HCT116 (cell line): Measurements from ENCODE around the gene SERTAD2. TPM values are rescaled to one million over a fixed set of nuclear protein-coding genes. Genes with fewer than 3 reads are reported as not detected.

Experiments used
- ATAC-seq: fragments of 200-7000 bp; cut with Tn5 transposase; 2 replicates; pipeline ENCODE4 v1.9.1; 2020; ENCODE audit warnings: mild to moderate bottlenecking, moderate library complexity
- BruUV-seq: library from RNA; stranded (reverse); fragments of 400-500 nt; replicated peaks from 2 replicates; lab custom pipeline; 2021; lab: Mats Ljungman, UMichigan
- CTCF ChIA-PET: fragments of 300-600 bp; sonication (Branson Sonifier 250); formaldehyde crosslinking; loops from one replicate; lab custom pipeline; 2021; ENCODE audit warnings: antibody characterized with exemption; lab: Charles Lee
- POLR2A ChIA-PET: fragments of 300-600, 350-600 bp; sonication (Branson Sonifier 250); formaldehyde crosslinking; loops from one replicate; lab custom pipeline; 2021; ENCODE audit warnings: antibody characterized with exemption; lab: Charles Lee
- RAD21 ChIA-PET, 2 experiments: fragments of 300-600 bp; sonication (Branson Sonifier 250); formaldehyde crosslinking; loops; one replicate each; lab custom pipeline; 2023; ENCODE audit warnings: low total read pairs in 2 of 2; ENCODE audit not compliant: uncharacterized antibody in 2 of 2, unreplicated experiment in 2 of 2, low non-redundant PET in 1 of 2; lab: Charles Lee
- DNase-seq: peaks from one replicate; pipeline ENCODE4 v3.0.0-alpha.2; 2010; ENCODE audit warnings: low read depth, low spot score
- H2AFZ ChIP-seq: fragments of 200-600 bp; shearing (Covaris generic), sonication (generic); 2 replicates; pipeline ENCODE4 v1.6.1; 2017; ENCODE audit warnings: low read depth, mixed run types, mixed read lengths, antibody characterized with exemption, low read length; ENCODE audit not compliant: poor library complexity, severe bottlenecking
- H3K27ac ChIP-seq: 2 replicates; pipeline ENCODE4 v1.5.1; 2012; ENCODE audit warnings: low read depth, low read length
- H3K27me3 ChIP-seq: fragments of 200-600 bp; sonication (generic); 2 replicates; pipeline ENCODE4 v1.6.1; 2016; ENCODE audit warnings: mixed run types, low read length, mixed read lengths; ENCODE audit not compliant: insufficient read depth
- H3K36me3 ChIP-seq, 2 experiments: fragments of 200-500 bp in 1 of 2; fragments of 200-600 bp in 1 of 2; sonication (Bioruptor generic) in 1 of 2; sonication (generic) in 1 of 2; 2 replicates each; pipeline versions ENCODE4 v1.5.1 to v1.6.1; 2014 to 2016; ENCODE audit warnings: low read length in 2 of 2, inconsistent platforms in 1 of 2, mixed read lengths in 1 of 2, mixed run types in 1 of 2; ENCODE audit not compliant: insufficient read depth in 2 of 2, control insufficient read depth in 1 of 2
- H3K4me1 ChIP-seq, 2 experiments: fragments of 200-600 bp in 1 of 2; sonication (generic) in 1 of 2; 2 replicates each; pipeline versions ENCODE4 v1.5.1 to v1.6.1; 2012 to 2017; ENCODE audit warnings: low read length in 2 of 2, inconsistent platforms in 1 of 2, mild to moderate bottlenecking in 1 of 2, mixed read lengths in 1 of 2, mixed run types in 1 of 2, moderate library complexity in 1 of 2; ENCODE audit not compliant: insufficient read depth in 2 of 2, control insufficient read depth in 1 of 2
- H3K4me2 ChIP-seq: fragments of 200-600 bp; sonication (generic); 2 replicates; pipeline ENCODE4 v1.6.1; 2017; ENCODE audit warnings: mixed run types, low read length, mixed read lengths
- H3K4me3 ChIP-seq, 2 experiments: fragments of 200-600 bp in 1 of 2; sonication (generic) in 1 of 2; replicated peaks in 1 of 2; 2 replicates each; pipeline ENCODE4 v1.5.1; 2011 to 2016; ENCODE audit warnings: low read length in 2 of 2, control low read depth in 1 of 2, low read depth in 1 of 2, mild to moderate bottlenecking in 1 of 2, mixed read lengths in 1 of 2, mixed run types in 1 of 2
- H3K79me2 ChIP-seq: fragments of 200-600 bp; sonication (generic); 2 replicates; pipeline ENCODE4 v1.6.1; 2017; ENCODE audit warnings: mild to moderate bottlenecking, mixed run types, low read length, moderate library complexity, mixed read lengths; ENCODE audit not compliant: insufficient read depth
- H3K9ac ChIP-seq: fragments of 200-600 bp; sonication (generic); 2 replicates; pipeline ENCODE4 v1.6.1; 2016; ENCODE audit warnings: low read length, mixed read lengths
- H3K9me2 ChIP-seq: fragments of 200-600 bp; sonication (generic), shearing (Covaris generic); 2 replicates; pipeline ENCODE4 v1.6.1; 2017; ENCODE audit warnings: mixed run types, mild to moderate bottlenecking, moderate library complexity; ENCODE audit not compliant: insufficient read depth
- H3K9me3 ChIP-seq, 2 experiments: fragments of 200-500 bp in 1 of 2; fragments of 200-600 bp in 1 of 2; sonication (Bioruptor generic) in 1 of 2; sonication (generic) in 1 of 2; 2 replicates each; pipeline ENCODE4 v1.6.1; 2014 to 2017; ENCODE audit warnings: low read length in 2 of 2, mixed read lengths in 2 of 2, inconsistent platforms in 1 of 2, low read depth in 1 of 2, mild to moderate bottlenecking in 1 of 2, mixed run types in 1 of 2, moderate library complexity in 1 of 2; ENCODE audit not compliant: control insufficient read depth in 1 of 2, insufficient read depth in 1 of 2
- H4K20me1 ChIP-seq: fragments of 200-600 bp; sonication (generic), shearing (Covaris generic); 2 replicates; pipeline ENCODE4 v1.6.1; 2017; ENCODE audit warnings: mixed run types, mild to moderate bottlenecking, moderate library complexity; ENCODE audit not compliant: insufficient read depth
- CBX3 ChIP-seq: IDR thresholded peaks from 2 replicates; pipeline ENCODE4 v1.6.1; 2012; ENCODE audit warnings: low read depth
- CEBPB ChIP-seq: IDR thresholded peaks from 2 replicates; pipeline ENCODE4 v1.6.1; 2012; ENCODE audit warnings: low read depth
- EGR1 ChIP-seq: IDR thresholded peaks from 2 replicates; pipeline ENCODE4 v1.6.1; 2012; ENCODE audit warnings: low read depth
- ELF1 ChIP-seq: IDR thresholded peaks from 2 replicates; pipeline ENCODE4 v1.6.1; 2012; ENCODE audit warnings: low read depth, borderline replicate concordance
- EZH2phosphoT487 ChIP-seq: fragments of 200-600 bp; IDR thresholded peaks from 2 replicates; pipeline ENCODE4 v1.6.1; 2018; ENCODE audit warnings: antibody characterized with exemption, borderline replicate concordance
- FOSL1 ChIP-seq: IDR thresholded peaks from 2 replicates; pipeline ENCODE4 v1.6.1; 2012; ENCODE audit warnings: low read depth
- JUND ChIP-seq: IDR thresholded peaks from 2 replicates; pipeline ENCODE4 v1.6.1; 2012
- POLR2A ChIP-seq: IDR thresholded peaks from 2 replicates; pipeline ENCODE4 v1.7.0; 2011; ENCODE audit warnings: borderline replicate concordance; ENCODE audit not compliant: insufficient read depth, insufficient read length; ENCODE audit errors: extremely low read depth
- RAD21 ChIP-seq: IDR thresholded peaks from 2 replicates; pipeline ENCODE4 v1.6.1; 2012; ENCODE audit warnings: low read depth, mild to moderate bottlenecking
- SIN3A ChIP-seq: IDR thresholded peaks from 2 replicates; pipeline ENCODE4 v1.6.1; 2012; ENCODE audit warnings: low read depth
- SP1 ChIP-seq: IDR thresholded peaks from 2 replicates; pipeline ENCODE4 v1.6.1; 2012; ENCODE audit warnings: low read depth
- ZFX ChIP-seq: fragments of 450-650 bp; IDR thresholded peaks from 2 replicates; pipeline ENCODE4 v1.6.1; 2017
- ZNF274 ChIP-seq: fragments of 200-500 bp; sonication (Bioruptor generic); IDR thresholded peaks from 2 replicates; pipeline ENCODE4 v1.6.1; 2014; ENCODE audit warnings: mild to moderate bottlenecking, low read depth, low read length, inconsistent platforms
- intact Hi-C: fragments of 100-400 bp; cut with micrococcal nuclease; formaldehyde crosslinking; loops from 2 replicates; pipeline ENCODE4 v1.10.0; 2022
- total RNA-seq: library from RNA; stranded (reverse); gene quantifications from one replicate; pipeline ENCODE4 v1.2.1, GENCODE V29; 2021; ENCODE audit not compliant: unreplicated experiment
- TF ChIP-seq, protein P1 (sequence below): IDR thresholded peaks from 2 replicates; pipeline ENCODE4 v1.6.1; 2011; ENCODE audit warnings: mild to moderate bottlenecking, low read length, moderate library complexity; ENCODE audit not compliant: insufficient replicate concordance; ENCODE audit errors: extremely low read depth
- TF ChIP-seq, protein P2 (sequence below): IDR thresholded peaks from 2 replicates; pipeline ENCODE4 v1.6.1; 2012
- TF ChIP-seq, protein P3 (sequence below): IDR thresholded peaks from 2 replicates; pipeline ENCODE4 v1.6.1; 2012
- TF ChIP-seq, protein P4 (sequence below): IDR thresholded peaks from 2 replicates; pipeline ENCODE4 v1.6.1; 2012; ENCODE audit warnings: low read depth

The SERTAD2 gene
- total RNA-seq, 1 experiment from 2014 or later, result 80.1 TPM

DNA sequence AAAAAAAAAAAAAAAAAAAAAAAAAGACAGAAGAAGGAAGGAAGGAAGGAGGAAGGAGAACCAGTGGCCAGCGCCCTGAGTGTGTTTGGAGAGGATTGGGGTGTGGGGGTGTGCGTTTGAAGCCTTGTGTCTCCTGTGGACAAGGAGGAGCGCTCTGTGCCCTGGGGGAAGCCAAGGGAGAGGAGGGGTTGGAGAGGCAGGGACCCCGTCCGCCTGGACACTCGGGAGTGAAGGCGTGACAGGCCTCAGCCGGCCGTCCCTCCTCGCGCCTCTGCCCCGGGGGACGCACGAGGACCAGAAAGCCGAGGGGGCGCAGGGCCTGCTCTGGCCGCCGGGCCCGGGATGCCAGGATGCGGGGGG lies 44.9 kb downstream of the SERTAD2 start (continued):
- TF ChIP-seq, protein P1, sequence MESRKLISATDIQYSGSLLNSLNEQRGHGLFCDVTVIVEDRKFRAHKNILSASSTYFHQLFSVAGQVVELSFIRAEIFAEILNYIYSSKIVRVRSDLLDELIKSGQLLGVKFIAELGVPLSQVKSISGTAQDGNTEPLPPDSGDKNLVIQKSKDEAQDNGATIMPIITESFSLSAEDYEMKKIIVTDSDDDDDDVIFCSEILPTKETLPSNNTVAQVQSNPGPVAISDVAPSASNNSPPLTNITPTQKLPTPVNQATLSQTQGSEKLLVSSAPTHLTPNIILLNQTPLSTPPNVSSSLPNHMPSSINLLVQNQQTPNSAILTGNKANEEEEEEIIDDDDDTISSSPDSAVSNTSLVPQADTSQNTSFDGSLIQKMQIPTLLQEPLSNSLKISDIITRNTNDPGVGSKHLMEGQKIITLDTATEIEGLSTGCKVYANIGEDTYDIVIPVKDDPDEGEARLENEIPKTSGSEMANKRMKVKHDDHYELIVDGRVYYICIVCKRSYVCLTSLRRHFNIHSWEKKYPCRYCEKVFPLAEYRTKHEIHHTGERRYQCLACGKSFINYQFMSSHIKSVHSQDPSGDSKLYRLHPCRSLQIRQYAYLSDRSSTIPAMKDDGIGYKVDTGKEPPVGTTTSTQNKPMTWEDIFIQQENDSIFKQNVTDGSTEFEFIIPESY, result no peak
- no peak for TF ChIP-seq ELF1
- no peak for TF ChIP-seq ZFX
- no peak for TF ChIP-seq EZH2phosphoT487
- no peak for TF ChIP-seq SP1
- no peak for TF ChIP-seq JUND
- TF ChIP-seq, protein P2, sequence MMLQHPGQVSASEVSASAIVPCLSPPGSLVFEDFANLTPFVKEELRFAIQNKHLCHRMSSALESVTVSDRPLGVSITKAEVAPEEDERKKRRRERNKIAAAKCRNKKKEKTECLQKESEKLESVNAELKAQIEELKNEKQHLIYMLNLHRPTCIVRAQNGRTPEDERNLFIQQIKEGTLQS, result no peak

DNA sequence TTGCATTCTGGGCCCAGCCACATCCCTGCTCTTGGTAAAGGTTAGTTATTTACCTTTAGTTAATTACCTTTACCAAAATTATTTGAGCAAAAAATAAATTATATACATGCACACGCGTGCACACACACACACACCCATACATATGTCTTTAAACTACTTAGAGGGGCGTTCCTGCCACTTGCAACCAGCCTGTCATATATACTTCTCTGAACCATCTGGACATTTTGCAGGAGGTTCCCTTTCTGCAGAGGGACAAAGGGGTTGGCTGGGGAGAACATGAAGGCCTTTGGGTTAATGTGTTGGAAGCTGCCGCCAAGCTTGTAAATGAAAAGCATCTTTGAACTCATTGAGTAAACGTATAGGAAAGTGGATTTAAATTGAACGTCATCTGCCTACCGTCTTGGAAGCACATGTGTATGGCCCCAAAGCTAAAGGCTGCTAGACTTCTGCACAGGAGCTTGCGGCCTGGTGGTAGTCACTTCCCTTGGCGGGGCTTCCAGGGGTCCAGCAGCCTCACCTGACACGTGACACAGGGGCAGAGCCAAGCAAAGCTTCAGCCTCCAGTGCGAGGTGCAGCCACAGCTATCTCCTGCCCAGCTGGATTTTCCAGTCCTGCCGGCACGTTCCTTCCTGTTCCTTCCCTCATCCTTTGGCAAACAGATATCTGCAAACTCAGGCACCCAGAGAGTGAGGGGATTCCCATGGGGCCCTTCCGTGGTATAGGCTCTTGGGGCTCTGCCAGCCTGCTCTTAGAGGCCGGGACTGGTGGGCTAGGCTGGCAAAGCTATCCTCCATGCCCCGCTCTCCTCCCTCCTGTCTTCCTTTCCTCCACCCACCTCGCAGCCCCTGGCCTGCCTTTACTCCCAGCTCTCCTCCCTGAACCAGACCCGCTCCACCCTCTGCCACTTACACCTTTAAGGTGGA lies 46.1 kb downstream of the SERTAD2 start:
- no peak for ATAC-seq
- TF ChIP-seq POLR2A (no peak), CEBPB (no peak), EGR1 (no peak), ELF1 (no peak), FOSL1 (no peak), ZNF274 (no peak), RAD21 (no peak), SIN3A (no peak), CBX3 (no peak), SP1 (no peak), ZFX (no peak), JUND (no peak)
- TF ChIP-seq, protein P3, sequence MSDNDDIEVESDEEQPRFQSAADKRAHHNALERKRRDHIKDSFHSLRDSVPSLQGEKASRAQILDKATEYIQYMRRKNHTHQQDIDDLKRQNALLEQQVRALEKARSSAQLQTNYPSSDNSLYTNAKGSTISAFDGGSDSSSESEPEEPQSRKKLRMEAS, result no peak
- TF ChIP-seq, protein P4, sequence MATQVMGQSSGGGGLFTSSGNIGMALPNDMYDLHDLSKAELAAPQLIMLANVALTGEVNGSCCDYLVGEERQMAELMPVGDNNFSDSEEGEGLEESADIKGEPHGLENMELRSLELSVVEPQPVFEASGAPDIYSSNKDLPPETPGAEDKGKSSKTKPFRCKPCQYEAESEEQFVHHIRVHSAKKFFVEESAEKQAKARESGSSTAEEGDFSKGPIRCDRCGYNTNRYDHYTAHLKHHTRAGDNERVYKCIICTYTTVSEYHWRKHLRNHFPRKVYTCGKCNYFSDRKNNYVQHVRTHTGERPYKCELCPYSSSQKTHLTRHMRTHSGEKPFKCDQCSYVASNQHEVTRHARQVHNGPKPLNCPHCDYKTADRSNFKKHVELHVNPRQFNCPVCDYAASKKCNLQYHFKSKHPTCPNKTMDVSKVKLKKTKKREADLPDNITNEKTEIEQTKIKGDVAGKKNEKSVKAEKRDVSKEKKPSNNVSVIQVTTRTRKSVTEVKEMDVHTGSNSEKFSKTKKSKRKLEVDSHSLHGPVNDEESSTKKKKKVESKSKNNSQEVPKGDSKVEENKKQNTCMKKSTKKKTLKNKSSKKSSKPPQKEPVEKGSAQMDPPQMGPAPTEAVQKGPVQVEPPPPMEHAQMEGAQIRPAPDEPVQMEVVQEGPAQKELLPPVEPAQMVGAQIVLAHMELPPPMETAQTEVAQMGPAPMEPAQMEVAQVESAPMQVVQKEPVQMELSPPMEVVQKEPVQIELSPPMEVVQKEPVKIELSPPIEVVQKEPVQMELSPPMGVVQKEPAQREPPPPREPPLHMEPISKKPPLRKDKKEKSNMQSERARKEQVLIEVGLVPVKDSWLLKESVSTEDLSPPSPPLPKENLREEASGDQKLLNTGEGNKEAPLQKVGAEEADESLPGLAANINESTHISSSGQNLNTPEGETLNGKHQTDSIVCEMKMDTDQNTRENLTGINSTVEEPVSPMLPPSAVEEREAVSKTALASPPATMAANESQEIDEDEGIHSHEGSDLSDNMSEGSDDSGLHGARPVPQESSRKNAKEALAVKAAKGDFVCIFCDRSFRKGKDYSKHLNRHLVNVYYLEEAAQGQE, result no peak
- TF ChIP-seq, protein P2, result no peak

More for the DNA sequence above, 46.1 kb downstream of the SERTAD2 start:
- Histone ChIP-seq H3K27ac (no peak overlapping the region), H3K9me3 (no peaks in the 10 kb centered on the region; a peak in 1 of 4 replicates), H2AFZ (no peak overlapping the region), H3K9ac (no peak overlapping the region), H3K4me1 (peaks cover 0 to 5% of the 10 kb centered on the region in 2 experiments; a peak in 1 of 4 replicates), H3K79me2 (no peaks in the 10 kb centered on the region), H3K36me3 (no peaks in the 10 kb centered on the region), H3K4me3 (no peak overlapping the region), H3K27me3 (no peaks in the 10 kb centered on the region), H3K4me2 (no peak overlapping the region), H4K20me1 (no peaks in the 10 kb centered on the region), H3K9me2 (no peaks in the 10 kb centered on the region)
- ChIA-PET CTCF (no interaction called here), POLR2A (interaction anchor here (1.4 kb wide), 1 partner anchor 224 kb away, joined by 3 read pairs; no protein-coding TSS in a partner anchor), RAD21 (no interaction called here)
- no TSS peak for BruUV-seq
- DNase-seq, result no peak
- intact Hi-C loops, result no loop called here
